HUES64 (cell line): ENCODE measurements around the gene PLB1.

ENCODE experiments used
- H3K27ac ChIP-seq: 2 replicates; pipeline ENCODE4 v1.7.0; 2013; ENCODE audit warnings: low read depth, low read length, inconsistent platforms
- H3K27me3 ChIP-seq: 2 replicates; pipeline ENCODE4 v1.6.1; 2013; ENCODE audit warnings: mild to moderate bottlenecking, low read length; ENCODE audit not compliant: insufficient read depth
- H3K36me3 ChIP-seq: 2 replicates; pipeline ENCODE4 v1.6.1; 2013; ENCODE audit warnings: mild to moderate bottlenecking, low read length; ENCODE audit not compliant: insufficient read depth
- H3K4me1 ChIP-seq: 2 replicates; pipeline ENCODE4 v1.6.1; 2013; ENCODE audit warnings: mild to moderate bottlenecking, low read length, moderate library complexity; ENCODE audit not compliant: insufficient read depth
- H3K4me3 ChIP-seq: 2 replicates; pipeline ENCODE4 v1.5.1; 2013; ENCODE audit warnings: mild to moderate bottlenecking, low read length, moderate library complexity
- H3K9ac ChIP-seq: 2 replicates; pipeline ENCODE4 v1.6.1; 2013; ENCODE audit warnings: mild to moderate bottlenecking, low read depth, low read length
- H3K9me3 ChIP-seq: 2 replicates; pipeline ENCODE4 v1.6.1; 2013; ENCODE audit warnings: low read depth, low read length; ENCODE audit not compliant: insufficient read depth
- WGBS: fragments of 150-250, 120-280 bp; methylation state at CpG from one replicate; pipeline ENCODE4 v1.1.7; 2013; ENCODE audit warnings: missing lambda C conversion rate; 5-methylcytosine and 5-hydroxymethylcytosine counted together

Gene PLB1

DNA sequence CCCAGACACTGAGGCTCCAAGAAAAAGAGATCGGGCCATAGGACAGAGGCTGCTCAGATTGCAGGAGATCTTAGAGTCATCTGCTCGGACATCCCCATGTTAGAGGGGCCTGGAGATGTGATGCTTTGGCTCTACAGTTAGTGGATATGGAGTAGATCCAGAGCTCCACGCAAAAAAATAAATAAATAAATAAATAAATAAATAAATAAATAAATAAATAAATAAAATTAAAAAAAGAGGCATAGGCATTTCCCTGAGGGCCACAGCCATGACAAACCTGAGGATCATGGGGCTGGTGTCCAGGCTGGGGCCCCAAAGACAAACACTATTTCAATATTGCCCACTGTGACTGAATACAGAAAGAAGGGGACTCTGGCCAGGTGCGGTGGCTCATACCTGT, 85.5 kb downstream of the PLB1 start:
- no peaks in the 10 kb centered on the region for H3K36me3 ChIP-seq
- H3K27me3 ChIP-seq, result no peaks in the 10 kb centered on the region
- no peak overlapping the region for H3K27ac ChIP-seq
- no peaks in the 10 kb centered on the region for H3K4me1 ChIP-seq
- H3K9me3 ChIP-seq, result no peaks in the 10 kb centered on the region
- no peak overlapping the region for H3K4me3 ChIP-seq
- 94% methylated on average over 3 of the region's 4 CpGs for WGBS
- no peak overlapping the region for H3K9ac ChIP-seq

DNA sequence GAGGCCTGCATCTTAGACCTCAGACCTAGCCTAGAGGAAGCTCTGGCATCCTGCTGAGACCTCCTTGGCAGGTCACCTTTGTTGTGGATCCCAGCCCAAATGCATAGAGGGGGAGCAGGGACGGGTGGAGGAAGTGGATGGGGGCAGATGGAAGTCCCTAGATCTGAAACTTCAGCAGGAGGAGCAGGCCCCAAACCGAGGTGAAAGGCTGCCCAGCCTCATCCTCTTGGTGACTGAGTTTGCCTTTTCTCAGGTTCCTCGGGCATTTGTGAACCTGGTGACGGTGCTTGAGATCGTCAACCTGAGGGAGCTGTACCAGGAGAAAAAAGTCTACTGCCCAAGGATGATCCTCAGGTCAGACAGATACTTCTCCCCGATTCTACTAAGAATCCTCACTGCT, 86.3 kb downstream of the PLB1 start:
- H3K4me1 ChIP-seq, result no peaks in the 10 kb centered on the region

DNA sequence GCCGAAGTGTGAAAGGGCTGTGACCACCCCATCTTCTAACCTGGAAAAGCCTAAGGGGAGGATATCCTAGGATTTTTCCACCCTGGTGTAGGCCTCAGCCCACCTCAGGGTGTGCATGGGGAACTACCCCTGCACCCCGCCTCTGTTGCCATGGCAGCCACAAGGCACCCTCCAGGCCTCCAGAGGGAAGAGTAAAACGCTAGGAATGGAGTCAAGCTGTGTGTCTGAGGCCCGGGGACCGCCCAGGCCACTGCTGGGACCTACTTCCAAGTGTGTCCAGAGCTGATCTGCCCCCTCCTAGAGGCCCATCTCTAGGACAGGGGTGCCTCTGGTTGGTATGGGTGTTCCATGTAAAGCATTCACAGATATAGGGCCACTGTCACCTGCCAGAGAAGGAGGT, 86.7 kb downstream of the PLB1 start:
- WGBS, result 76% methylated on average over 5 of the region's 5 CpGs

More for the DNA sequence above, 86.3 kb downstream of the PLB1 start:
- Histone ChIP-seq H3K4me3 (no peak overlapping the region), H3K9ac (no peak overlapping the region), H3K27me3 (no peaks in the 10 kb centered on the region), H3K9me3 (no peaks in the 10 kb centered on the region), H3K36me3 (no peaks in the 10 kb centered on the region), H3K27ac (no peak overlapping the region)
- 82% methylated on average over 6 of the region's 6 CpGs for WGBS

DNA sequence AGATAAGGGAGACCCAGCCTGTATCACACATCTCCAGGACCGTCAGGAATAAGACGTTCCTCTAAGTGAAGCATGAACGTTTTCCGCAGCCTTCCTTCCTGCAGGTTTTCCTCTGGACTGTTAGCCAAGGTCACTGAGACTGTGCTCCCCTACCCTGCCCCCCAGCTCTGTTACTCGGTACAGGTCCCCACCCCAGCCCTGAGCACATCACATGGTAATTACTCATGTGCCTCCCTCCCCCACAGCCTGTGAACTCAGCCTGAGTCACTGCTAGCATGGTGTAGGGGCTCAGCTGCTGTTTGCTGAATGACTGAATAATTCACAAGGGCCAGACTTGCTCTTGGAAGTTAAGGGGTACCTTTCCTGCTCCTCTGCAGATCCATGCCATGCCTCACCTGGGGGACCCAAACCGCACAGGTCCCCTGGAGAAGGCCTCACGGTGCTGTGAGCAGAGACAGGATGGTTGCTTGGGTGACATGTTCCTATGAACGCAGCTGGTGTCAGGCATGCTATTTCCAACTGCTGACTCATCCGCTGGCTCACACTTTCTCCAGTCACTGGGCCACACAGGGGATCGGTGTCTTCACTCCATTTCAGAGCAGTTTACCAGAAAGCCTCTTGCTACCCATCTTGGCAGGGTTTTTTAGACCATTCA, 88.2 kb downstream of the PLB1 start:
- WGBS, result 68% methylated on average over 10 of the region's 10 CpGs
- Histone ChIP-seq H3K9me3 (no peaks in the 10 kb centered on the region), H3K4me3 (no peak overlapping the region), H3K9ac (peak overlapping the region; percentile 53; the same call in 1 of the 2 replicates), H3K27me3 (no peaks in the 10 kb centered on the region), H3K27ac (no peak overlapping the region), H3K4me1 (no peaks in the 10 kb centered on the region), H3K36me3 (no peaks in the 10 kb centered on the region)

More for the DNA sequence above, 86.7 kb downstream of the PLB1 start:
- Histone ChIP-seq H3K27me3 (no peaks in the 10 kb centered on the region), H3K4me1 (no peaks in the 10 kb centered on the region), H3K9me3 (no peaks in the 10 kb centered on the region), H3K36me3 (no peaks in the 10 kb centered on the region), H3K9ac (no peak overlapping the region), H3K4me3 (no peak overlapping the region), H3K27ac (no peak overlapping the region)

DNA sequence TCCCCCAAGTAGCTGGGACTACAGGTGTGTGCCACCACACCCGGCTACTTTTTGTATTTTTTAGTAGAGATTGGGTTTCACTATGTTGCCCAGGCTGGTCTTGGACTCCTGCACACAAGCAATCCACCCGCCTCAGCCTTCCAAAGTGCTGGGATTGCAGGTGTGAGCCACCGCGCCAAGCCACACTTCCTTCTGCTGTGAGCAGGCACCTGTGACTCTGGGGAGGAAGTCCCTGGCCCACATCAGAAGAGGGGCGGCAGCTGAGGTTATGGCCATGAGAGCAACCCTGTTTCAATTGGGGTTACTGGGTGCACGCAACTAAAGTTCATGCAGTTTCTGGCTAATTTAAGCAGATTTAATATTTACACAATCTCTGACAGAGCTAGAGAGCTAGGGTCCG, 91.0 kb downstream of the PLB1 start:
- Histone ChIP-seq H3K4me1 (no peaks in the 10 kb centered on the region), H3K9ac (no peak overlapping the region), H3K9me3 (no peaks in the 10 kb centered on the region), H3K27ac (no peak overlapping the region), H3K4me3 (no peak overlapping the region), H3K27me3 (no peaks in the 10 kb centered on the region), H3K36me3 (no peaks in the 10 kb centered on the region)
- WGBS, result 96% methylated on average over 7 of the region's 7 CpGs

DNA sequence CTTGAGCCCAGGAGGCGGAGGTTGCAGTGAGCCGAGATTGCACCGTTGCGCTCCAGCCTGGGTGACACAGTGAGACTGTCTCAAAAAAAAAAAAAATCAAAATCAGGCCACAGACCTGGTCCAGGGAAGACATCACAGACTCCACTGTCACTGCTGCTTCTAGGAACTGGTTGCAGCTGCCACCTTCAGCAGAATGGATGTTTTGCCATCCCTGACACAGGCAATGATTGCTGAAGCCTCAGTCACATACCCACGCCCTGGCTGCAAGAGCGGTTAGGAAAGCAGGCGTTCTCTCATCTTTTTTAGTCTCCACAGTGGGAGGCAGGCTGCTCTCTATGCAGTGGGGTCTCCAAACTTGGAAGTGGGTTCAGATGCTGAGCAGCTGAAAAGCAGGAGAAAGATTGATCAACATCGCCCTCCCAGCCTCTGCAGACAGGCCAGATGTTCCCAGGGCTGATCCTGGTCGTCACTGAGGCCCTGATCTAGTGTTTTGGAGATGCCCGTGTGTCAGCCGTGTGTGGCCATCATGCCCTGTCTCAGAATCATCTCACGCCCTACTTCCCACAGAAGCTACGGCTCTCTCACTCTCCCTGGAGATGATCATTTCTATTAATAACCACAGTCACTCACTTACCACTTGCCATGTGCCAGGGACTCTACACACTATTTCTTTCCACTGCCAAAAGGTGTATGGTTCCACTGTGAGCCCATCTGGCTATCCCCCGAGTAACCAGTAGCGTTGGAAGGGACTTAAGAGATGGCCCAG, 91.8 kb downstream of the PLB1 start:
- Histone ChIP-seq H3K4me1 (no peaks in the 10 kb centered on the region), H3K36me3 (no peaks in the 10 kb centered on the region), H3K27me3 (no peaks in the 10 kb centered on the region), H3K9me3 (no peaks in the 10 kb centered on the region), H3K4me3 (no peak overlapping the region), H3K27ac (no peak overlapping the region), H3K9ac (no peak overlapping the region)
- WGBS, result 94% methylated on average over 15 of the region's 15 CpGs

DNA sequence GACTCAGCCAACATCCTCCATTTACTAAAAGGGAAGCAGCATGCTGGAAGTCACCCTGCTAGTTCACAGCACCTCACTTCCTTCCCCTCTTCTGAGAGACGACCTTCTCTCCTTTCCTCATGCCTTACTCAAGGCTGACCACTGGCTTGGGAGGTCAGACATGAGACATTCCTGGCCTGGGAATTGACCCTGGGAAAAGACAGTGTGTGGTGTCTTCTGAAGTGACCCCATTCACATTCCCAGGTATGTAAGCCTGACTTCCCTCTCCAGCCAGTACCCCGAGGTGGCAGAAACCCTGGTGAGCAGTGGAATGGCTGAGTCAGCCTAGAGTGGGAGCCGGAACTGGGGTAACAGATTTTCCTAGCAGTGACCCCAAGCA, 92.4 kb downstream of the PLB1 start:
- Histone ChIP-seq H3K9me3 (no peaks in the 10 kb centered on the region), H3K9ac (no peak overlapping the region), H3K36me3 (no peaks in the 10 kb centered on the region), H3K27ac (no peak overlapping the region), H3K4me1 (peaks cover 2% of the 10 kb centered on the region; the same call in 1 of the 2 replicates), H3K4me3 (no peak overlapping the region), H3K27me3 (no peaks in the 10 kb centered on the region)
- WGBS, result 69% methylated on average over 3 of the region's 3 CpGs

DNA sequence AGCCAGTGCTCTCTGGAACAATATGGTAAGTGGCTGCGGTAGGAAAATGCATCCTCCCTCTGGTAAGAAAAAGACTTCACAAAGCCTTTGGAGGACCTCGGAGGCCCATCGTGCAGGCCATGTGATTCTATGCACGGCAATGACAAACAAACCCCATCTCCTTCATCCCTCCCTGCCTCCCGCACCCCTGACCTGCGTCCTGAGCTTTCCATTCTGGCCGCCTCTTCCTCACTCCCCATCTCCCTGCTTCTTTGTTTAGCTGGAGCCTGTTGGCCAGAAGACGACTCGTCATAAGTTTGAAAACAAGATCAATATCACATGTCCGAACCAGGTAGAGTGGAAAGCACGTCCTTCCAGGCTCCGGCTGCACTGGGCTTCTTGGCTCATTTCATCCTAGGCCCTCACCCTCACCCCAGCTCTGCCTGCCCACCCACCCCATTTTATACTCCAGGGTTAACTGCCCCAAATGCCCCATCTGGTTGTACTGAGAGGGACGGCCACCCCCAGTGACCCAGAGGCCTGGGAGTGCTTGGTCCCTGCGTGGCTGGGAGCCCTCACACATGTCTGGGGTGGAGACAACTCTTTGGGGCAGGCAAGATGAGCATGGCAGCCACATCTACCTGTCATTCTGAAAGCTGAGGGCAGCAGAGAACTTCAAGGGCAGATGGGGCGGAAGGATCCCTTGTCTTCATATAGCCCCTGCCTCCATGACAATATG, 94.0 kb downstream of the PLB1 start:
- WGBS, result 93% methylated on average over 15 of the region's 15 CpGs

DNA sequence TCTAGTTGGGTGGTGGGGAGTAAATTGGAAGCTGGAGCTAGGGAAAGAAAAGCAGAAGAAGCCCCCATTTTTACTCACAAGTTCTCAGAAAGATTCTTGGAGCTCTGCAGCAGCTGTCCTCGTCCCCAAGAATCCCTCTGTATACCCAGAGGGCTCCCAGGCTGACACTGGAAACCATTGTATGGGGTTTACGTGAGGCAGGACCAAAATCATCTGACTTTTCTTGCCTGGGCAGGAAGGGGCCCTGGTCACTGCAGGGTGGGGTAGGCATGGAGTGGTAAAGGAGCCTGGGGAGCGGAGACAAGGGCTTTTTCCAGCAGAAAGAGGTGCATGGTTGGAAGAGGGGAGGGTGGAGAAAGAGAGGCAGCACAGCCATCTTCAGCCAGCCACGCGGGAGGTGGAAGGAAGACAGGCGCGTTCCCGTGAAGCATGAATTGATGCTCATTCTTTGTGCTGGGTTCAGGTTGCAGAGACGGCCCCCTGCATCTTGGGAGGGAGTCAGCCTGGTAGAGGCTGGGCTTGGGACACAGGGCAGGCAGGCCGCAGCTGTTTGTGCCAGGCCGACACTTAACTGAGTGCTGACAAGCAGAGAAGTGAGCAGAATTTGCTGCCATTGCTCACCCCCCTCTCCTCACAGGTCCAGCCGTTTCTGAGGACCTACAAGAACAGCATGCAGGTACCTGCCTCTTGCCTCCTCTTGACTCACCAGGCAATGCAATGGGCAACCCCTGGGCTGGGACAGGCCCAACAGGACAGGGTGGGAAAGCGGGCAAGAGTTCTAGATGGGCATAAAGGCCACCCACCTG, 94.8 kb downstream of the PLB1 start:
- H3K4me1 ChIP-seq, result peaks cover 23% of the 10 kb centered on the region
- no peaks in the 10 kb centered on the region for H3K9me3 ChIP-seq
- no peaks in the 10 kb centered on the region for H3K27me3 ChIP-seq
- no peaks in the 10 kb centered on the region for H3K36me3 ChIP-seq
- no peak overlapping the region for H3K9ac ChIP-seq
- WGBS, result 83% methylated on average over 13 of the region's 13 CpGs
- H3K4me3 ChIP-seq, result no peak overlapping the region
- H3K27ac ChIP-seq, result no peak overlapping the region

More for the DNA sequence above, 94.0 kb downstream of the PLB1 start:
- Histone ChIP-seq H3K27me3 (no peaks in the 10 kb centered on the region), H3K36me3 (no peaks in the 10 kb centered on the region), H3K9ac (no peak overlapping the region), H3K4me3 (no peak overlapping the region), H3K9me3 (no peaks in the 10 kb centered on the region), H3K4me1 (peaks cover 15% of the 10 kb centered on the region), H3K27ac (no peak overlapping the region)

DNA sequence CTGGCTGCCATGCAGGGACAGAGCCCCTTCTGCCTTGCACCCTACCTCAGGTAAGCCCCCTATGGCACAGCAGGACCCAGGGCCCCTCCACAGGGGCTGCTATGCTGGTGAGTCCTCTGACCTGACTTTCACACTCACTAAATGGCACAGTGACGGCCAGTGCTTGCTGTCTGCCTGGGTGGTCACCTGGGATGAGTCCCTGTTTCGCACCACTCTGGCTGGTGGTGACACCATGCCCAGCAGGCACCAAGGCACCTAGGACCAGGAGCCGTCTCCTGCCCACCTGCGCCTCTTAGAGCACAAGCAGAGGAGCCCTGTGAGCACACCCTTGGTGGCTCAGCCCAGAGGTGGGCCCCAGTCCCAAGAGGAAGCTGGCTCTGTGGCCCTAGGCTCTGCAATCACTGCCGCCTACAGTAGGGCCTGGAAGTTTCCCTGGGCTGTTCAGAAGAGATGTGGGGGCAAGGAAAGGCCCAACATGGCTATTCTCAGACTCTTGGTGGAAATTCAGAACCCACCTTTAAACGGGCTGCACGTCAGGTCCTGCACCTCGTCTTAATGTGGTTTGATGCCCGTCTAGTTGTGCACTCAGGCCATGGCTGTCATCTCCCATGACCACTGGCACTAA, 96.0 kb downstream of the PLB1 start:
- Histone ChIP-seq H3K27ac (no peak overlapping the region), H3K27me3 (no peaks in the 10 kb centered on the region), H3K4me3 (no peak overlapping the region), H3K9me3 (no peaks in the 10 kb centered on the region), H3K9ac (no peak overlapping the region), H3K36me3 (no peaks in the 10 kb centered on the region), H3K4me1 (peaks cover 23% of the 10 kb centered on the region)
- 86% methylated on average over 9 of the region's 9 CpGs for WGBS
